Psoas muscle (tissue), 8 donors: ENCODE measurements around the gene IFI27L2. TPM values are rescaled to one million over a fixed set of nuclear protein-coding genes. Genes with fewer than 3 reads are reported as not detected.

Experiments used
- ATAC-seq, 4 donors: fragments of 200-7000 bp; cut with Tn5 transposase; one replicate each; pipeline ENCODE4 v1.9.1; 2020; ENCODE audit warnings: moderate library complexity in 3 of 4, mild to moderate bottlenecking in 2 of 4
- DNase-seq, 2 donors: peaks; one replicate each; pipeline ENCODE4 v3.0.0-alpha.2; 2020
- H3K27ac ChIP-seq: fragments of 200-600 bp; one replicate; pipeline ENCODE4 v1.8.0; 2022
- H3K27me3 ChIP-seq, 3 donors: fragments of 200-600 bp in 1 of 3; one replicate each; pipeline versions ENCODE4 v1.6.1 to v1.8.0; 2013 to 2022; ENCODE audit warnings: low read length in 2 of 3, mild to moderate bottlenecking in 2 of 3, moderate library complexity in 1 of 3; ENCODE audit not compliant: insufficient read depth in 3 of 3
- H3K36me3 ChIP-seq, 2 donors: fragments of 200-600 bp in 1 of 2; one replicate each; pipeline versions ENCODE4 v1.6.1 to v1.8.0; 2013 to 2022; ENCODE audit warnings: low read depth in 1 of 2, mild to moderate bottlenecking in 1 of 2, moderate library complexity in 1 of 2; ENCODE audit not compliant: insufficient read depth in 1 of 2
- H3K4me1 ChIP-seq: fragments of 200-600 bp; one replicate; pipeline ENCODE4 v1.8.0; 2022
- H3K4me3 ChIP-seq: fragments of 200-600 bp; one replicate; pipeline ENCODE4 v1.8.0; 2022; ENCODE audit warnings: mild to moderate bottlenecking
- H3K9me3 ChIP-seq: fragments of 200-600 bp; one replicate; pipeline ENCODE4 v1.8.0; 2022
- CTCF ChIP-seq: fragments of 200-600 bp; IDR thresholded peaks from one replicate; pipeline ENCODE4 v1.8.0; 2022; ENCODE audit warnings: antibody characterized with exemption
- WGBS, 3 donors: extraction: QIAGEN DNeasy Blood & Tissue Kit; methylation state at CpG; one replicate each; pipeline versions ENCODE4 v1.1.6 to v1.1.7; 2013; 5-methylcytosine and 5-hydroxymethylcytosine counted together
- intact Hi-C, 2 donors: fragments of 100-400 bp; cut with DNase I; formaldehyde crosslinking; loops; one replicate each; pipeline versions ENCODE4 v1.11.0 to v1.14.2; 2022
- polyA plus RNA-seq, 3 donors: library from polyadenylated mRNA; stranded (reverse); fragments of 200-250 nt; gene quantifications; one replicate each; pipeline ENCODE4 v1.2.3, GENCODE V29; 2013
- total RNA-seq, 4 donors: library from RNA; stranded (reverse); fragmentation: NEBNext Ultra II Directional in 2 of 4; extraction: Animal tissue kit (Norgen Biotek cat#: 25700) in 2 of 4; gene quantifications; one replicate each; pipeline versions ENCODE4 v1.2.1 to v1.2.4, GENCODE V29; 2021 to 2023
- donor health status: healthy with polysubstance abuse.
- donor health status: DM: no; HTN: no; CAD: no; lungs with moderate emphysema.
- donor health status: Bipolar disorder and iron deficiency.
- donor health status: healthy.
- donor health status: DM: yes; HTN: yes; CAD: no.
- donor health status: DM: no; HTN: no; CAD: no.
- donor health status: DM: no; HTN: no; CAD: no.
- donor health status: DM: yes; HTN: yes; CAD: no.

IFI27L2 gene
- total and polyA plus RNA-seq, 7 donors, result 4.9 to 12.5 (median 6.5) TPM

- H3K27ac ChIP-seq, result no peak overlapping the region
- no peaks in the 10 kb centered on the region for H3K9me3 ChIP-seq
- ATAC-seq (no peak), DNase-seq (no peak)
- H3K4me3 ChIP-seq, result no peak overlapping the region
- H3K36me3 ChIP-seq, result no peaks in the 10 kb centered on the region
- no peak for TF ChIP-seq CTCF
- intact Hi-C loops, result no loop called here
- WGBS, 3 donors, result 72 to 96% (median 74%) methylated on average over 4 of the region's 4 CpGs
- H3K27me3 ChIP-seq, result no peaks in the 10 kb centered on the region
- H3K4me1 ChIP-seq, result no peaks in the 10 kb centered on the region
These were observed 41.5 kb downstream of the IFI27L2 start for GRCh38 chr14:94087891-94088290.

DNA sequence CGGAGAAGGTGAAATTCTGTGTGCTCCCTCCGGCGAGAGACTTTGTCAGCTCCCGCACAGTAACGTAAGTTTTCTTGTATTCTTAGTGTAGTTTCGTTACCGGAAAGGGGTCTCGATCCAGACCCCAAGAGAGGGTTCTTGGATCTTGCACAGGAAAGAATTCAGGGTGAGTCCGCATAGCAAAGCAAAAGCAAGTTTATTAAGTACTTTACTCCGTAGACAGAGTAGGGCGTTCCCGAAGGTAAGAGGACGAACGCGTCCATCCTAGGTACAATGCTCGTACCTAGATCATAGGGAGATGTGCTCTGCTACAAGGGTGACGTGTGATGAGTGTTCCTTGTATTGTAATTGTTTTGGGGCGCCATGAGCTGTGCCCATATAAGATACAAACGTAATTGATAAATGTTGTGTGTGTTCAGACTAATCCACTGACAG, 48.0 kb downstream of the IFI27L2 start:
- Histone ChIP-seq H3K4me3 (peak overlapping the region; percentile 87), H3K36me3 (peaks cover 0 to 28% of the 10 kb centered on the region in 2 donors), H3K27ac (peak overlapping the region; percentile 98), H3K4me1 (peaks cover 44% of the 10 kb centered on the region), H3K27me3 (no peaks in the 10 kb centered on the region), H3K9me3 (no peaks in the 10 kb centered on the region)
- intact Hi-C loops, result loop anchor here in 1 of 2 donors (5.0 kb wide), 1 partner anchor 56 kb away; no protein-coding TSS in a partner anchor
- DNase-seq, result no peak
- no peak for TF ChIP-seq CTCF
- peak in 1 of 4 donors; percentile 17 for ATAC-seq
- WGBS, 3 donors, result 1 to 2% (median 1%) methylated on average over 19 of the region's 19 CpGs

DNA sequence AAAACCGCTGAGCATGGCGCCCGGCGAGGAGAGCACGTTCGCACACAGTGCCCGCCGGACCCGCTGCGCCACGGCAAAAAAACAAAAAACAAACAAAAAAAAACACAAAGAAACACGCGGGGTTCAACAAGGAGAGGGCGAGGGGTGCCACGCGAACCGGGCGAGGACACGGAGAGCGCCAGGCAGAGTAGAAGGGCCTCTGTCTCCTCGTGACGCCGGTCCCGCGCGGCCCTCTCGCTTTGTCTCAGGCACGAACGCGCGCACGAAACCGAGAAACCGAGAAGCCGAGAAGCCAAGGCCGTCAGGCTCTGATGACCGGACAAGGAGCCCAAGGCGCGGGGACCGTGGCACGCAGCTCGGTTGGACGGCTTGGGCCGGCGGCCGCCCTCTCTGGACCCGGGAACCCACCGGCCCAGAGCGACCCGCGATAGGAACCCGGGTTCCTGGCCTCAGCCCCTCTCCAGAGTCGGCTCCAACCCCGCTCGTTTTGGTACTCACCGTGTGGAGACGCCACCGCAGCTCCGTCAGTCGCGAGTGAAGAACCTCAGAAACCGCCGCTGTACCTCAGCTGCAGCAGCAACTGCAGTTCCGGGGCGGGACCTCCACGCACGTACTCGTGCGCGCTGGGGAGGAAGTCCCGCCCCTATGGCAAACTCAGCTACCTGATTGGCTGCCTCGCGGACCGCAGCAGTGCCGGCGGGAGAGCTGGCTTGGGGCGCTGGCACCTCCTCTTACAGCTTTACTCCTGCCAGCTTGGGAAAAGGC, 48.6 kb downstream of the IFI27L2 start, which contains the start of the genes DDX24 and IFI27L1:
Gene DDX24, minus strand, starts transcription at position 582 of the 765 bp plus-strand sequence. CDS start 1,460 bp downstream, outside the sequence.
Gene IFI27L1, plus strand, starts transcription at position 690 of the 765 bp plus-strand sequence. CDS start 15,628 bp downstream, outside the sequence.
- ATAC-seq (peak; percentile 99 to 100 (median 100)), DNase-seq (peak; percentile 97 to 99)
- WGBS, 3 donors, result 0 to 1% (median 0%) methylated on average over 65 to 77 of the region's 77 CpGs
- Histone ChIP-seq H3K4me3 (peak within 1 kb of the TSS; percentile 87), H3K9me3 (no peaks in the 10 kb centered on the region), H3K36me3 (peaks cover 0 to 28% of the 10 kb centered on the region in 2 donors), H3K27ac (peak within 1 kb of the TSS; percentile 98), H3K27me3 (no peaks in the 10 kb centered on the region), H3K4me1 (peaks cover 48% of the 10 kb centered on the region)
- intact Hi-C loops, result loop anchor here in 1 of 2 donors (5.0 kb wide), 1 partner anchor 56 kb away; no protein-coding TSS in a partner anchor
- no peak for TF ChIP-seq CTCF

DNA sequence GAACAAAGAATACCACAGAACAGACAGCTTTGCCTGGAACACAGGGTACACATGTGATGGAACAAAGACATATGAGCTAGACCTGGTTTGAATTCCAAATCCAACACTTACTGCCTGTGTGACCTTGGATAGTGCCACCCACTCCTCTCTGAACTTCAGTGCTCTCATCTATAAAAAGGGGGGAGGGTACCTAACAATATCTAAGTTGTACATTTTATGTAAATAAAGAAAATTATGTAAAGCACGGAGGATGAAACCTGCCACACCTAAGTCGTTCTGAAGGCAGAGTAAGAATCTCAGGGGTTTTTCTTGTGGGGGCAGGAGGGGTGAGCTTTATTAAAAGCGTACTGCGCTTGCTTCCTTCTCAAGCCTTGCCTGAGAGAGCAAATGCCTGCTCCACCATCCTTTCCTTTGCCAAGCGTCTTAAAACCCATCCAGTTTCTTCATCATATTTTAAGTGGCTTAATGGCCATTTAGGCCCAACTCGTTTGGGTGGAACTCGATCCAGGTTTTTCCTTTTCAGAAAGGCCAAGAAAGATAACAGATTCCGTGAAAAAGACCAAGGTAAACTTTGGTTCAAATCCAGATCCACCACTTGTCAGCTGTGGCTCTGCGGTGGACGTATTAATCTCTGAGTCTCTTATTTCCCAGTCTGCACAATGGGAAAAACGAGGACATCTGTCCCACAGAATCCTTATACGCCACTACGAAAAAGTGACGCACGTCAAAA, 49.3 kb downstream of the IFI27L2 start:
- 3 to 4% (median 4%) methylated on average over 15 of the region's 15 CpGs for WGBS, 3 donors
- TF ChIP-seq CTCF, result no peak
- peak overlapping the region; percentile 87 for H3K4me3 ChIP-seq
- H3K4me1 ChIP-seq, result peaks cover 48% of the 10 kb centered on the region
- H3K36me3 ChIP-seq, result peaks cover 0 to 28% of the 10 kb centered on the region in 2 donors
- ATAC-seq, result peak in 3 of 4 donors; percentile 65 to 78 (median 69)
- H3K27me3 ChIP-seq, result no peaks in the 10 kb centered on the region
- intact Hi-C loops, result loop anchor here in 1 of 2 donors (5.0 kb wide), 1 partner anchor 57 kb away; no protein-coding TSS in a partner anchor
- peaks cover 6% of the 10 kb centered on the region for H3K9me3 ChIP-seq
- DNase-seq, result no peak
- H3K27ac ChIP-seq, result peak overlapping the region; percentile 98
